Tibial nerve (tissue), 3 donors: ENCODE data around the gene ROR1.

Experiments used
- POLR2A ChIP-seq, 2 donors: fragments of 450-650 bp; IDR thresholded peaks; one replicate each; pipeline ENCODE4 v1.6.1; 2017; ENCODE audit warnings: antibody characterized with exemption in 2 of 2, mild to moderate bottlenecking in 2 of 2, moderate library complexity in 2 of 2
- TF ChIP-seq, protein P1 (sequence below), 5 experiments: fragments of 200-600 bp in 3 of 5; fragments of 450-650 bp in 2 of 5; sonication (generic) in 3 of 5; IDR thresholded peaks; one replicate each; pipeline ENCODE4 v1.5.1; 2016 to 2019; ENCODE audit warnings: antibody characterized with exemption in 5 of 5, mild to moderate bottlenecking in 3 of 5, moderate library complexity in 2 of 5

DNA sequence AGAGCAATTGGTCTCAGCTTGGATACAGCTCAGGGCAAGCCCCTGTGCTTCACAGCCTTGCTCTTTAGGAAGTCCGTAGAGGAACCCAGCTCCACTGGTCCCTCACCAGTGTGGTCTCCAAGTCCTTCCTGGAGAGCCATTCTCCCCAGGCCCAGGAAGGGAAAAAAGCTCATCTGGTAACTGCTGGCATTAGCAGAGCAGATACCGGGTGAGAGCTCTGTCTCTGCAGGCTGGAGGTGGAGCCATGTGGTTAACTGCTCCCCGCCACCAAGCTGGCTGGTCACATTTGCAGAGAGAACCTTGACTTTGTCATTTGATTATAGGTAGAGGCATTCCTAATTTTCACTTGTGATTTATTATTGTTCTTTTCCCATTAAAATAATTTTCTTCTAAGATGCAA is 169.6 kb downstream of the ROR1 start:
- TF ChIP-seq, protein P1, sequence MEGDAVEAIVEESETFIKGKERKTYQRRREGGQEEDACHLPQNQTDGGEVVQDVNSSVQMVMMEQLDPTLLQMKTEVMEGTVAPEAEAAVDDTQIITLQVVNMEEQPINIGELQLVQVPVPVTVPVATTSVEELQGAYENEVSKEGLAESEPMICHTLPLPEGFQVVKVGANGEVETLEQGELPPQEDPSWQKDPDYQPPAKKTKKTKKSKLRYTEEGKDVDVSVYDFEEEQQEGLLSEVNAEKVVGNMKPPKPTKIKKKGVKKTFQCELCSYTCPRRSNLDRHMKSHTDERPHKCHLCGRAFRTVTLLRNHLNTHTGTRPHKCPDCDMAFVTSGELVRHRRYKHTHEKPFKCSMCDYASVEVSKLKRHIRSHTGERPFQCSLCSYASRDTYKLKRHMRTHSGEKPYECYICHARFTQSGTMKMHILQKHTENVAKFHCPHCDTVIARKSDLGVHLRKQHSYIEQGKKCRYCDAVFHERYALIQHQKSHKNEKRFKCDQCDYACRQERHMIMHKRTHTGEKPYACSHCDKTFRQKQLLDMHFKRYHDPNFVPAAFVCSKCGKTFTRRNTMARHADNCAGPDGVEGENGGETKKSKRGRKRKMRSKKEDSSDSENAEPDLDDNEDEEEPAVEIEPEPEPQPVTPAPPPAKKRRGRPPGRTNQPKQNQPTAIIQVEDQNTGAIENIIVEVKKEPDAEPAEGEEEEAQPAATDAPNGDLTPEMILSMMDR (IDR thresholded peaks at IDR 0.05): no peak
- TF ChIP-seq POLR2A (IDR thresholded peaks at IDR 0.05): no peak
